Measurements from ENCODE around the gene SLC22A23. TPM values are rescaled to one million over a fixed set of nuclear protein-coding genes. Genes with fewer than 3 reads are reported as not detected.
A peak's percentile ranks its signal among the peaks of the same experiment; 100 is the strongest.

SLC22A23 gene
- total RNA-seq, 1 donor from 2014 or later: 18.7 TPM

- Histone ChIP-seq H3K36me3 (ENCODE audit: control insufficient read depth, insufficient read depth, low read length) (peaks cover 4% of the 10 kb centered on the region), H3K27me3 (ENCODE audit: control insufficient read depth, insufficient read depth, low read length) (no peaks in the 10 kb centered on the region), H3K4me3 (ENCODE audit: low read depth, low read length) (no peak overlapping the region)
- TF ChIP-seq CTCF (IDR thresholded peaks at IDR 0.05; ENCODE audit: insufficient read depth, low read length, severe bottlenecking): no peak
- no peak for FAIRE-seq
- no peak for DNase-seq (ENCODE audit: low read depth)
Measured at GRCh38 chr6:3364391-3364790, 92.5 kb downstream of the SLC22A23 start.

- FAIRE-seq (no peak), DNase-seq (ENCODE audit: low read depth) (peak; percentile 80)
- peaks cover 4% of the 10 kb centered on the region for H3K36me3 ChIP-seq (ENCODE audit: control insufficient read depth, insufficient read depth, low read length)
- TF ChIP-seq CTCF (IDR thresholded peaks at IDR 0.05; ENCODE audit: insufficient read depth, low read length, severe bottlenecking): no peak
- H3K4me3 ChIP-seq (ENCODE audit: low read depth, low read length): no peak overlapping the region
- no peaks in the 10 kb centered on the region for H3K27me3 ChIP-seq (ENCODE audit: control insufficient read depth, insufficient read depth, low read length)
Measured at GRCh38 chr6:3363296-3364025, 93.4 kb downstream of the SLC22A23 start.

- H3K4me3 ChIP-seq (ENCODE audit: low read depth, low read length): no peak overlapping the region
- H3K36me3 ChIP-seq (ENCODE audit: control insufficient read depth, insufficient read depth, low read length): peaks cover 4% of the 10 kb centered on the region
- DNase-seq (ENCODE audit: low read depth) (no peak), FAIRE-seq (no peak)
- no peaks in the 10 kb centered on the region for H3K27me3 ChIP-seq (ENCODE audit: control insufficient read depth, insufficient read depth, low read length)
- TF ChIP-seq CTCF (IDR thresholded peaks at IDR 0.05; ENCODE audit: insufficient read depth, low read length, severe bottlenecking): no peak
Measured at GRCh38 chr6:3361312-3362037, 95.4 kb downstream of the SLC22A23 start.

GRCh38 chr6:3360727-3361045, 96.2 kb downstream of the SLC22A23 start:
- no peak for DNase-seq (ENCODE audit: low read depth)
- H3K36me3 ChIP-seq (ENCODE audit: control insufficient read depth, insufficient read depth, low read length): peaks cover 4% of the 10 kb centered on the region
- FAIRE-seq: no peak
- TF ChIP-seq CTCF (IDR thresholded peaks at IDR 0.05; ENCODE audit: insufficient read depth, low read length, severe bottlenecking): no peak
- no peak overlapping the region for H3K4me3 ChIP-seq (ENCODE audit: low read depth, low read length)
- no peaks in the 10 kb centered on the region for H3K27me3 ChIP-seq (ENCODE audit: control insufficient read depth, insufficient read depth, low read length)

- peak; percentile 23 for DNase-seq (ENCODE audit: low read depth)
- peaks cover 4% of the 10 kb centered on the region for H3K36me3 ChIP-seq (ENCODE audit: control insufficient read depth, insufficient read depth, low read length)
- no peak for FAIRE-seq
- TF ChIP-seq CTCF (IDR thresholded peaks at IDR 0.05; ENCODE audit: insufficient read depth, low read length, severe bottlenecking): no peak
- no peak overlapping the region for H3K4me3 ChIP-seq (ENCODE audit: low read depth, low read length)
- H3K27me3 ChIP-seq (ENCODE audit: control insufficient read depth, insufficient read depth, low read length): no peaks in the 10 kb centered on the region
Measured at GRCh38 chr6:3359973-3360726, 96.7 kb downstream of the SLC22A23 start.

Measured in bronchial epithelial cell (primary cell).